ENCODE measurements around the gene TMCC3.
"Not testable (repeated sequence)": the region's sequence is repeated elsewhere in the genome, so short reads cannot be mapped to it uniquely, and the experiment has no call there.

The TMCC3 gene

GRCh38 chr12:94567761-94568160 lies 82.6 kb downstream of the TMCC3 start:
- no peaks in the 10 kb centered on the region for H3K4me1 Mint-ChIP-seq (ENCODE audit: low read depth)
- DNase-seq (ENCODE audit: low spot score) = no peak
- H3K9me3 Mint-ChIP-seq = no peaks in the 10 kb centered on the region
- H3K4me3 Mint-ChIP-seq = no peak overlapping the region
- H3K27ac Mint-ChIP-seq = no peak overlapping the region
- peaks cover 23% of the 10 kb centered on the region for H3K27me3 Mint-ChIP-seq (ENCODE audit: low read depth)
- no peaks in the 10 kb centered on the region for H3K36me3 Mint-ChIP-seq (ENCODE audit: low read depth)

DNA sequence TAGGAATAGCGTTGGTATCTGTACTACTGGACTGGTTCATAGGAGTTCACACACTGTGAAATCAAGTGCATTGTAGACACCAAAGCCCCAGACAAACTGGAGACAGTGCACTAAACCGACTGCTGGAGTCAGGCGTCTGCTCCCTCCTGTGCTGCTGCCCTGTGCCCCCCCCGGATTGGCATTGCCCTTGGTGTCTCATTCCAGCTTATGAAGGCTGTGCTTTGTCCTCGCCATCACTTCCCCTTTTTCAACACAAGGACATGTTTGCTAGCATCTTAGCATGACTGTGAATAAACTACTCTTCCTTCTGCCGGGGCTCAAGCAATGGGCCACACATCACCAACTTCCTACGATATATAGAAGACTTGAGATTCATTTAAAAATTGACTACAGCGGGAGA lies 84.0 kb downstream of the TMCC3 start:
- no peak for DNase-seq (ENCODE audit: low spot score)
- Mint-ChIP-seq H3K27ac (no peak overlapping the region), H3K4me1 (ENCODE audit: low read depth) (no peaks in the 10 kb centered on the region), H3K4me3 (no peak overlapping the region), H3K27me3 (ENCODE audit: low read depth) (peaks cover 24% of the 10 kb centered on the region), H3K36me3 (ENCODE audit: low read depth) (no peaks in the 10 kb centered on the region), H3K9me3 (no peaks in the 10 kb centered on the region)

DNA sequence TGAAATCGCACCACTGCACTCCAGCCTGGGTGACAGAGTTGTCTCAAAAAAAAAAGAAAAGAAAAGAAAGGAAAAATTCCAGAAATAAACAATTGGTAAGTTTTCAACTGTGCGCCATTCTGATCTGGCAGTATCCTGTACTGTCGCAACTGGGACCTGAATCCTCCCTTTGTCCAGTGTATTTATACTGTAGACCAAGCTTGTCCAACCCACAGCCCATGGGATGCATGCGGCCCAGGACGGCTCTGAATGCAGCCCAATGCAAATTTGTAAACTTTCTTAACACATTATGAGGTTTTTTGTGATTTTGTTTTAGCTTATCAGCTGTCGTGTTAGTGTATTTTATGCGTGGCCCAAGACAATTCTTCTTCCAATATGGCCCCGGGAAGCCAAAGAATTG lies 84.7 kb downstream of the TMCC3 start:
- no peak overlapping the region for H3K4me3 Mint-ChIP-seq
- H3K27ac Mint-ChIP-seq = no peak overlapping the region
- no peaks in the 10 kb centered on the region for H3K9me3 Mint-ChIP-seq
- H3K27me3 Mint-ChIP-seq (ENCODE audit: low read depth) = peaks cover 25% of the 10 kb centered on the region
- H3K36me3 Mint-ChIP-seq (ENCODE audit: low read depth) = no peaks in the 10 kb centered on the region
- H3K4me1 Mint-ChIP-seq (ENCODE audit: low read depth) = no peaks in the 10 kb centered on the region
- no peak for DNase-seq (ENCODE audit: low spot score)

GRCh38 chr12:94563286-94563685 lies 87.1 kb downstream of the TMCC3 start:
- H3K27ac Mint-ChIP-seq = no peak overlapping the region
- no peaks in the 10 kb centered on the region for H3K4me1 Mint-ChIP-seq (ENCODE audit: low read depth)
- no peaks in the 10 kb centered on the region for H3K9me3 Mint-ChIP-seq

GRCh38 chr12:94561943-94562411 lies 88.4 kb downstream of the TMCC3 start:
- H3K9me3 Mint-ChIP-seq = no peaks in the 10 kb centered on the region
- H3K36me3 Mint-ChIP-seq (ENCODE audit: low read depth) = no peaks in the 10 kb centered on the region
- no peak overlapping the region for H3K4me3 Mint-ChIP-seq
- DNase-seq (ENCODE audit: low spot score) = no peak
- no peak overlapping the region for H3K27ac Mint-ChIP-seq
- H3K4me1 Mint-ChIP-seq (ENCODE audit: low read depth) = no peaks in the 10 kb centered on the region
- peaks cover 39% of the 10 kb centered on the region for H3K27me3 Mint-ChIP-seq (ENCODE audit: low read depth)

More at GRCh38 chr12:94563286-94563685, 87.1 kb downstream of the TMCC3 start:
- Mint-ChIP-seq H3K27me3 (ENCODE audit: low read depth) (peaks cover 37% of the 10 kb centered on the region), H3K4me3 (no peak overlapping the region), H3K36me3 (ENCODE audit: low read depth) (no peaks in the 10 kb centered on the region)
- no peak for DNase-seq (ENCODE audit: low spot score)

- H3K9me3 Mint-ChIP-seq = no peaks in the 10 kb centered on the region
- DNase-seq (ENCODE audit: low spot score) = no peak
- H3K36me3 Mint-ChIP-seq (ENCODE audit: low read depth) = no peaks in the 10 kb centered on the region
- peaks cover 39% of the 10 kb centered on the region for H3K27me3 Mint-ChIP-seq (ENCODE audit: low read depth)
- H3K27ac Mint-ChIP-seq = no peak overlapping the region
- no peaks in the 10 kb centered on the region for H3K4me1 Mint-ChIP-seq (ENCODE audit: low read depth)
- no peak overlapping the region for H3K4me3 Mint-ChIP-seq
Measured at GRCh38 chr12:94560431-94561221, 89.7 kb downstream of the TMCC3 start.

- Mint-ChIP-seq H3K4me1 (ENCODE audit: low read depth) (no peaks in the 10 kb centered on the region), H3K4me3 (no peak overlapping the region), H3K27me3 (ENCODE audit: low read depth) (peaks cover 35% of the 10 kb centered on the region), H3K27ac (no peak overlapping the region), H3K36me3 (ENCODE audit: low read depth) (no peaks in the 10 kb centered on the region), H3K9me3 (no peaks in the 10 kb centered on the region)
- no peak for DNase-seq (ENCODE audit: low spot score)
Measured at GRCh38 chr12:94558612-94559011, 91.7 kb downstream of the TMCC3 start.

- no peak overlapping the region for H3K4me3 Mint-ChIP-seq
- H3K9me3 Mint-ChIP-seq = no peaks in the 10 kb centered on the region
- no peak overlapping the region for H3K27ac Mint-ChIP-seq
- H3K4me1 Mint-ChIP-seq (ENCODE audit: low read depth) = no peaks in the 10 kb centered on the region
- H3K36me3 Mint-ChIP-seq (ENCODE audit: low read depth) = no peaks in the 10 kb centered on the region
- no peak for DNase-seq (ENCODE audit: low spot score)
- H3K27me3 Mint-ChIP-seq (ENCODE audit: low read depth) = peaks cover 34% of the 10 kb centered on the region
Measured at GRCh38 chr12:94557746-94558295, 92.5 kb downstream of the TMCC3 start.

DNA sequence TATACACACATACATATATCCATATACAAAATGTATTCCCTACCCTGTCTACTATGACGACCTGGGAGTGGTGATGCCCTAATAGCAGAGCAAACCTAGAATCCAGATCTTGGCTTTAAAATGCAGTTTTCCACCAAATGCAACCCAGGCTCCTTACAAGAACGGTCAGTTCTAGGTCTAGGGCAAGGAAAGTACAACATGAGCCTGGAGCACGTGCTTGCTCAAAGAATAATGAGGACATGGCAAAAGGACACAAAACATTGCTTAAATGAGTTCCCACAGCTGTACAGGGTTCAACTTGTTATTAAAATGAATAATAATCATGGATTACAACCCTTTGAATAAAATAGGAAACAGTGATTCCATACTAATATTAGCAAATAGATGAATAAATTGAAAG lies 94.7 kb downstream of the TMCC3 start:
- Mint-ChIP-seq H3K4me3 (no peak overlapping the region), H3K36me3 (ENCODE audit: low read depth) (no peaks in the 10 kb centered on the region), H3K4me1 (ENCODE audit: low read depth) (no peaks in the 10 kb centered on the region), H3K27me3 (ENCODE audit: low read depth) (peaks cover 29% of the 10 kb centered on the region), H3K27ac (no peak overlapping the region), H3K9me3 (no peaks in the 10 kb centered on the region)
- no peak for DNase-seq (ENCODE audit: low spot score)

DNA sequence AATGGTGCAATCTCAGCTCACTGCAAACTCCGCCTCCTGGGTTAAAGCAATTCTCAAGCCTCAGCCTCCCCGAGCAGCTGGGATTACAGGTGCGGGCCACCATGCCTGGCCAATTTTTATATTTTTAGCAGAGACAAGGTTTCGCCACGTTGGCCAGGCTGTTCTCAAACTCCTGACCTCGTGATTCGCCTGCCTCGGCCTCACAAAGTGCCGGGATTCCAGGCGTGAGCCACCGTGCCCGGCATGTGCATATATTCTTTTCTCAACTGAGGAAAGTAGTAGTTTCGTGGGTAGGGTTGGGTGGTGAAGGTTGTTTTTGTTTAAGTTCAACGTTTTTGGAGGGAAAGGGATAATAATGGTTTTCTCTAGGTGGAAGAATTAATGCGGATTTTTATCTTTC lies 96.5 kb downstream of the TMCC3 start:
- H3K36me3 Mint-ChIP-seq (ENCODE audit: low read depth) = no peaks in the 10 kb centered on the region
- no peak overlapping the region for H3K4me3 Mint-ChIP-seq
- H3K27ac Mint-ChIP-seq = no peak overlapping the region
- no peaks in the 10 kb centered on the region for H3K4me1 Mint-ChIP-seq (ENCODE audit: low read depth)
- peaks cover 19% of the 10 kb centered on the region for H3K27me3 Mint-ChIP-seq (ENCODE audit: low read depth)
- no peaks in the 10 kb centered on the region for H3K9me3 Mint-ChIP-seq
- no peak for DNase-seq (ENCODE audit: low spot score)

DNA sequence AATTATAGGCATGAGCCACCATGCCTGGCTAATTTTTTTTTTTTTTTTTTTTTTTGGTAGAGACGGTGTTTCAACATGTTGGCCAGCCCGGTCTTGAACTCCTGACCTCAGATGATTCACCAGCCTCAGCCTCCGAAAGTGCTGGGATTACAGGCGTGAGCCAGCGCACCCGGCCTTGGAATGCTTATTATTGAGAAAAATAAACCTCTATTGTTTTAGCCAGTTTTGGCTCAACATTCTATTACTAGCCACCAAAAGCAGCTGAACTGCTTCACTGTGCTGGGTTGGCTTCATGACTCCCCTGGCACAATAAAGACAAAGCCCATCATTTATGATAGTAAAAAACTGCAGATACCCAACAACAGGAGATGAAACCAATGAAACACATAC lies 97.2 kb downstream of the TMCC3 start:
- no peak for DNase-seq (ENCODE audit: low spot score)
- Mint-ChIP-seq H3K4me3 (no peak overlapping the region), H3K27ac (no peak overlapping the region), H3K4me1 (ENCODE audit: low read depth) (no peaks in the 10 kb centered on the region), H3K36me3 (ENCODE audit: low read depth) (no peaks in the 10 kb centered on the region), H3K27me3 (ENCODE audit: low read depth) (peaks cover 16% of the 10 kb centered on the region), H3K9me3 (peaks cover 4% of the 10 kb centered on the region)

DNA sequence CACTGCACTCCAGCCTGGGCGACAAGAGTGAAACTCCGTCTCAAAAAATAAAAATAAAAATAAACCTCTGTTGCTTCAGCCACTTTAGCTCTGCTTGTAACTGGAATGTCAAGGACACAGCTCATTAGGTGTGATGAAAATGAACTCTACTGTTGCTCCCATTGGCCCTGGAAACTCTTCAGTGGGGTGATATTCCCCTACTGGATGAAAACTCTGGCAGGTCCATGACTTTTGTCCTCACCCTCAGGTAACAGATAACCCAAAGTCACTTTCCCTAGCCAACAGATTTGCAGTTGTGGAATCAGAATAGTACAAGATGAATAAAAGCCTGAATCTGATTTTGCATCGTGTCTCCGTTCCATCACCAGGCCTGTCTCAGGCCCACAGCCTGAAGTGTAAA lies 98.5 kb downstream of the TMCC3 start:
- no peaks in the 10 kb centered on the region for H3K4me1 Mint-ChIP-seq (ENCODE audit: low read depth)
- H3K9me3 Mint-ChIP-seq = peaks cover 17% of the 10 kb centered on the region
- H3K27me3 Mint-ChIP-seq (ENCODE audit: low read depth) = peaks cover 7% of the 10 kb centered on the region
- no peak overlapping the region for H3K27ac Mint-ChIP-seq
- DNase-seq (ENCODE audit: low spot score) = no peak
- H3K36me3 Mint-ChIP-seq (ENCODE audit: low read depth) = peaks cover 2% of the 10 kb centered on the region
- H3K4me3 Mint-ChIP-seq = no peak overlapping the region

- H3K4me1 Mint-ChIP-seq (ENCODE audit: low read depth) = no peaks in the 10 kb centered on the region
- H3K27ac Mint-ChIP-seq = no peak overlapping the region
- peaks cover 3% of the 10 kb centered on the region for H3K27me3 Mint-ChIP-seq (ENCODE audit: low read depth)
- no peak for DNase-seq (ENCODE audit: low spot score)
- no peak overlapping the region for H3K4me3 Mint-ChIP-seq
- H3K36me3 Mint-ChIP-seq (ENCODE audit: low read depth) = peaks cover 2% of the 10 kb centered on the region
- H3K9me3 Mint-ChIP-seq = peaks cover 25% of the 10 kb centered on the region
Measured at GRCh38 chr12:94550964-94551363, 99.4 kb downstream of the TMCC3 start.

GRCh38 chr12:94548833-94549232 lies 101.5 kb downstream of the TMCC3 start:
- peaks cover 31% of the 10 kb centered on the region for H3K9me3 Mint-ChIP-seq
- not testable (repeated sequence) for H3K4me3 Mint-ChIP-seq

More at GRCh38 chr12:94548833-94549232, 101.5 kb downstream of the TMCC3 start:
- H3K36me3 Mint-ChIP-seq (ENCODE audit: low read depth); H3K4me1 Mint-ChIP-seq (ENCODE audit: low read depth); DNase-seq (ENCODE audit: low spot score); H3K27ac Mint-ChIP-seq; H3K27me3 Mint-ChIP-seq (ENCODE audit: low read depth): not testable (repeated sequence)

All from T-helper 2 cell treated with Interferon-gamma antibody and Interleukin-4, amounts not matched to agents 5 μg/mL and 100 μg/mL, for 36 hours (primary cell).